Tibial nerve (tissue), 4 donors: Measurements from ENCODE around the gene MTFP1. TPM values are rescaled to one million over a fixed set of nuclear protein-coding genes. Genes with fewer than 3 reads are reported as not detected.
A peak's percentile ranks its signal among the peaks of the same experiment; 100 is the strongest.

ENCODE experiments used
- DNase-seq, 2 donors: peaks; one replicate each; pipeline ENCODE4 v3.0.0-alpha.2; 2019; ENCODE audit warnings: low spot score in 2 of 2
- H3K27ac ChIP-seq, 4 donors: fragments of 200-600 bp; sonication (generic) in 3 of 4; one replicate each; pipeline ENCODE4 v1.5.1; 2017 to 2019; ENCODE audit warnings: mild to moderate bottlenecking in 1 of 4
- H3K27me3 ChIP-seq, 2 donors: fragments of 200-600 bp; sonication (generic) in 1 of 2; one replicate each; pipeline versions ENCODE4 v1.5.1 to v1.6.0; 2017 to 2019
- H3K36me3 ChIP-seq, 3 donors: fragments of 200-600 bp; sonication (generic); one replicate each; pipeline ENCODE4 v1.5.1; 2018 to 2019
- H3K4me1 ChIP-seq, 4 donors: fragments of 200-600 bp; sonication (generic) in 3 of 4; one replicate each; pipeline ENCODE4 v1.5.1; 2017 to 2019
- H3K4me3 ChIP-seq, 4 donors: fragments of 200-600 bp; sonication (generic) in 3 of 4; one replicate each; pipeline ENCODE4 v1.5.1; 2017 to 2019; ENCODE audit warnings: mild to moderate bottlenecking in 1 of 4, moderate library complexity in 1 of 4
- H3K9me3 ChIP-seq, 4 donors: fragments of 200-600 bp; sonication (generic) in 3 of 4; one replicate each; pipeline ENCODE4 v1.5.1; 2017 to 2019
- CTCF ChIP-seq, 5 experiments: fragments of 200-600 bp in 3 of 5; fragments of 450-650 bp in 2 of 5; sonication (generic) in 3 of 5; IDR thresholded peaks; one replicate each; pipeline ENCODE4 v1.5.1; 2016 to 2019; ENCODE audit warnings: antibody characterized with exemption in 5 of 5, mild to moderate bottlenecking in 3 of 5, moderate library complexity in 2 of 5
- EP300 ChIP-seq, 2 donors: sonication (generic); formaldehyde crosslinking; IDR thresholded peaks; one replicate each; pipeline ENCODE4 v1.6.1; 2017; ENCODE audit warnings: antibody characterized with exemption in 2 of 2, mild to moderate bottlenecking in 1 of 2
- POLR2A ChIP-seq, 2 donors: fragments of 450-650 bp; IDR thresholded peaks; one replicate each; pipeline ENCODE4 v1.6.1; 2017; ENCODE audit warnings: antibody characterized with exemption in 2 of 2, mild to moderate bottlenecking in 2 of 2, moderate library complexity in 2 of 2
- WGBS, 2 donors: methylation state at CpG; one replicate each; pipeline ENCODE4 v1.1.5; 2018; 5-methylcytosine and 5-hydroxymethylcytosine counted together
- total RNA-seq, 4 donors: library from RNA; depleted of rRNA; stranded (reverse); fragments of >200 nt; gene quantifications; one replicate each; pipeline ENCODE4 v1.1.0, GENCODE V29; 2016

Gene MTFP1
- total RNA-seq, 4 donors from 2014 or later = 2.2 to 12.7 (median 7.3) TPM

- WGBS, 2 donors = 30 to 31% methylated on average over 18 of the region's 18 CpGs
- Histone ChIP-seq H3K36me3 (peaks cover 0 to 30% (median 5%) of the 10 kb centered on the region in 3 donors), H3K27ac (peak overlapping the region; percentile 89 to 99 (median 98)), H3K4me3 (peak overlapping the region; percentile 59 to 89 (median 82)), H3K4me1 (peaks cover 6 to 57% (median 39%) of the 10 kb centered on the region in 4 donors), H3K27me3 (no peaks in the 10 kb centered on the region), H3K9me3 (no peaks in the 10 kb centered on the region)
- DNase-seq = peak; percentile 60 to 65
- TF ChIP-seq CTCF (IDR thresholded peaks at IDR 0.05) (no peak), EP300 (IDR thresholded peaks at IDR 0.05) (peak in 1 of 2 donors; percentile 76), POLR2A (IDR thresholded peaks at IDR 0.05) (peak in 1 of 2 donors; percentile 47)
These were observed 2.9 kb upstream of the MTFP1 start for GRCh38 chr22:30422481-30423300.

GRCh38 chr22:30423301-30423958 lies 2.1 kb upstream of the MTFP1 start:
- Histone ChIP-seq H3K36me3 (peaks cover 0 to 23% (median 5%) of the 10 kb centered on the region in 3 donors), H3K27me3 (no peaks in the 10 kb centered on the region), H3K4me1 (peaks cover 6 to 57% (median 39%) of the 10 kb centered on the region in 4 donors), H3K4me3 (peak overlapping the region; percentile 59 to 89 (median 82)), H3K9me3 (no peaks in the 10 kb centered on the region), H3K27ac (peak overlapping the region; percentile 89 to 99 (median 98))
- peak in 2 of 5 experiments; percentile 47 to 55 for TF ChIP-seq CTCF (IDR thresholded peaks at IDR 0.05)
- TF ChIP-seq EP300 (IDR thresholded peaks at IDR 0.05) = peak in 1 of 2 donors; percentile 98
- TF ChIP-seq POLR2A (IDR thresholded peaks at IDR 0.05) = peak; percentile 79 to 90
- DNase-seq = no peak
- 0% methylated on average over 12 to 31 of the region's 45 CpGs for WGBS, 2 donors

GRCh38 chr22:30423959-30424533 lies 1.5 kb upstream of the MTFP1 start:
- WGBS, 2 donors = 1 to 3% methylated on average over 30 to 31 of the region's 31 CpGs
- TF ChIP-seq EP300 (IDR thresholded peaks at IDR 0.05) (peak; percentile 80 to 95), CTCF (IDR thresholded peaks at IDR 0.05) (peak in 1 of 5 experiments; percentile 39), POLR2A (IDR thresholded peaks at IDR 0.05) (peak in 1 of 2 donors; percentile 74)
- H3K27me3 ChIP-seq = no peaks in the 10 kb centered on the region
- H3K27ac ChIP-seq = peak overlapping the region; percentile 89 to 99 (median 98)
- DNase-seq = peak; percentile 98 to 99
- H3K4me1 ChIP-seq = peaks cover 6 to 57% (median 39%) of the 10 kb centered on the region in 4 donors
- peaks cover 0 to 17% (median 0%) of the 10 kb centered on the region in 3 donors for H3K36me3 ChIP-seq
- no peaks in the 10 kb centered on the region for H3K9me3 ChIP-seq
- H3K4me3 ChIP-seq = peak overlapping the region; percentile 59 to 89 (median 82)

- 35 to 44% methylated on average over 20 of the region's 20 CpGs for WGBS, 2 donors
- DNase-seq = peak in 1 of 2 donors; percentile 15
- Histone ChIP-seq H3K4me3 (peak overlapping the region; percentile 59 to 83 (median 70)), H3K9me3 (no peaks in the 10 kb centered on the region), H3K4me1 (peaks cover 6 to 57% (median 39%) of the 10 kb centered on the region in 4 donors), H3K27me3 (no peaks in the 10 kb centered on the region), H3K36me3 (peaks cover 0 to 10% (median 0%) of the 10 kb centered on the region in 3 donors), H3K27ac (peak overlapping the region; percentile 89 to 98 (median 96))
- TF ChIP-seq CTCF (IDR thresholded peaks at IDR 0.05) = no peak
- TF ChIP-seq EP300 (IDR thresholded peaks at IDR 0.05) = no peak
- TF ChIP-seq POLR2A (IDR thresholded peaks at IDR 0.05) = no peak
These were observed 838 bp upstream of the MTFP1 start for GRCh38 chr22:30424534-30425326.
